Measurements from ENCODE around the gene PLCD3.

- TF ChIP-seq CEBPB (IDR thresholded peaks at IDR 0.05; ENCODE audit: low read depth, low read length) (no peak), BHLHE40 (IDR thresholded peaks at IDR 0.05; ENCODE audit: low read depth, low read length) (no peak), RAD21 (IDR thresholded peaks at IDR 0.05; ENCODE audit: low read length) (no peak), ELK1 (IDR thresholded peaks at IDR 0.05; ENCODE audit: borderline replicate concordance, low read depth, low read length) (no peak), RFX5 (IDR thresholded peaks at IDR 0.05; ENCODE audit: low read depth, low read length) (no peak), MXI1 (IDR thresholded peaks at IDR 0.05; ENCODE audit: borderline replicate concordance, low read depth, low read length) (no peak), POLR2A (IDR thresholded peaks at IDR 0.05; ENCODE audit: low read depth, low read length) (no peak), RCOR1 (IDR thresholded peaks at IDR 0.05; ENCODE audit: insufficient replicate concordance, low read length) (no peak)
- TF ChIP-seq, protein P1, sequence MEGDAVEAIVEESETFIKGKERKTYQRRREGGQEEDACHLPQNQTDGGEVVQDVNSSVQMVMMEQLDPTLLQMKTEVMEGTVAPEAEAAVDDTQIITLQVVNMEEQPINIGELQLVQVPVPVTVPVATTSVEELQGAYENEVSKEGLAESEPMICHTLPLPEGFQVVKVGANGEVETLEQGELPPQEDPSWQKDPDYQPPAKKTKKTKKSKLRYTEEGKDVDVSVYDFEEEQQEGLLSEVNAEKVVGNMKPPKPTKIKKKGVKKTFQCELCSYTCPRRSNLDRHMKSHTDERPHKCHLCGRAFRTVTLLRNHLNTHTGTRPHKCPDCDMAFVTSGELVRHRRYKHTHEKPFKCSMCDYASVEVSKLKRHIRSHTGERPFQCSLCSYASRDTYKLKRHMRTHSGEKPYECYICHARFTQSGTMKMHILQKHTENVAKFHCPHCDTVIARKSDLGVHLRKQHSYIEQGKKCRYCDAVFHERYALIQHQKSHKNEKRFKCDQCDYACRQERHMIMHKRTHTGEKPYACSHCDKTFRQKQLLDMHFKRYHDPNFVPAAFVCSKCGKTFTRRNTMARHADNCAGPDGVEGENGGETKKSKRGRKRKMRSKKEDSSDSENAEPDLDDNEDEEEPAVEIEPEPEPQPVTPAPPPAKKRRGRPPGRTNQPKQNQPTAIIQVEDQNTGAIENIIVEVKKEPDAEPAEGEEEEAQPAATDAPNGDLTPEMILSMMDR (conservative IDR thresholded peaks at IDR 0.05; ENCODE audit: low read depth, low read length), result no peak
- TF ChIP-seq, protein P2, sequence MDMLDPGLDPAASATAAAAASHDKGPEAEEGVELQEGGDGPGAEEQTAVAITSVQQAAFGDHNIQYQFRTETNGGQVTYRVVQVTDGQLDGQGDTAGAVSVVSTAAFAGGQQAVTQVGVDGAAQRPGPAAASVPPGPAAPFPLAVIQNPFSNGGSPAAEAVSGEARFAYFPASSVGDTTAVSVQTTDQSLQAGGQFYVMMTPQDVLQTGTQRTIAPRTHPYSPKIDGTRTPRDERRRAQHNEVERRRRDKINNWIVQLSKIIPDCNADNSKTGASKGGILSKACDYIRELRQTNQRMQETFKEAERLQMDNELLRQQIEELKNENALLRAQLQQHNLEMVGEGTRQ (IDR thresholded peaks at IDR 0.05; ENCODE audit: low read depth, low read length), result no peak
These were observed 45.3 kb downstream of the PLCD3 start for GRCh38 chr17:45086865-45087503.
